Glomerular endothelial cell (primary cell): ENCODE measurements around the gene PCSK1. TPM values are rescaled to one million over a fixed set of nuclear protein-coding genes. Genes with fewer than 3 reads are reported as not detected.

Source experiments
- DNase-seq: peaks from one replicate; pipeline ENCODE4 v3.0.0-alpha.2; 2011; ENCODE audit warnings: low read depth, low spot score; ENCODE audit errors: extremely low read depth
- total RNA-seq: library from RNA; depleted of rRNA; stranded (reverse); fragments of >200 nt; gene quantifications from 2 replicates; pipeline ENCODE4 v1.2.3, GENCODE V29; 2015

Gene PCSK1
- total RNA-seq = 2.5 and 6.2 TPM in 2 replicates

GRCh38 chr5:96433066-96433447 lies at the start of gene PCSK1:
Gene PCSK1, minus strand, starts transcription at chr5:96433248. Its CDS starts 206 bp downstream, at chr5:96433042.
- DNase-seq = no peak

- DNase-seq = no peak
These were observed 48.8 kb upstream of the PCSK1 start for GRCh38 chr5:96481867-96482266.

- DNase-seq = no peak
These were observed 48.1 kb upstream of the PCSK1 start for GRCh38 chr5:96481009-96481786.

DNA sequence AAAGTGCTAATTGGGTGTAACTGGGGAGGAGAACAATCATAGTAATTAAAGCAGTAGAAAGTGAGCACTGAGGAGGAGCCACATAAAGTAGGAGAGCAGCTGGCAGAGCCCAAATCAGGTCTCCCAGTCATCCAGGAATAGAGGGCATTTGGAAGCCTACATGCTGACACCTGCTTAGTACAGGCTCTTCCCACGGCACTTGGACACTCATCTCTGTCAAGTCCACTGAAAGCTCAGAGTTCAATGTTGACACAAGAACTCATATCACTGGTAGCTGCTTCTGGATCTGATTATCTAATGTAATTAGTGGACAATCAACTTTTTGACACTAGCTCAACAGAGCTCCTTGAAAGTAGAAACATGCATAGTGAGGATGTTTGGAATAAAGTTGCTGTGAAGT lies 45.9 kb upstream of the PCSK1 start:
- no peak for DNase-seq

DNA sequence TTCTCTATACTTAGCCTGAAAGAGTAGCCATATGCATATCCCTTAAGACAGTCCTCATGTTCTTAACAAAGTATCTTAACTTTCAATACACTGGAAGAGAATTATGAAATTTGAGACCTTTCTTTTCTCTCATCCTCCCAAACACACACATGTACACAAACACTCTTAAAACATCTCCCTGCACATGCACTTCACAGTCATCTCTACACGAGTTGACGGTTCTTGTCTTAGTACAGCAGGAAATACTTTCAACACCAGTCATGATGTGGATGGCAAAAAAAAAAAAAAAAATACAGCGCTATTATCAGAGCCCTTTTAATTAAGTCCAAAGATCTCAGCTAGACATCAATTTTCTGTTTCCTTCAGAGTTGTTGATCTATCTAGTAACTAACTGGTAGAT lies 43.6 kb upstream of the PCSK1 start:
- no peak for DNase-seq

GRCh38 chr5:96474073-96474472 lies 41.0 kb upstream of the PCSK1 start:
- no peak for DNase-seq

- DNase-seq = no peak
These were observed 40.1 kb upstream of the PCSK1 start for GRCh38 chr5:96473155-96473554.

DNA sequence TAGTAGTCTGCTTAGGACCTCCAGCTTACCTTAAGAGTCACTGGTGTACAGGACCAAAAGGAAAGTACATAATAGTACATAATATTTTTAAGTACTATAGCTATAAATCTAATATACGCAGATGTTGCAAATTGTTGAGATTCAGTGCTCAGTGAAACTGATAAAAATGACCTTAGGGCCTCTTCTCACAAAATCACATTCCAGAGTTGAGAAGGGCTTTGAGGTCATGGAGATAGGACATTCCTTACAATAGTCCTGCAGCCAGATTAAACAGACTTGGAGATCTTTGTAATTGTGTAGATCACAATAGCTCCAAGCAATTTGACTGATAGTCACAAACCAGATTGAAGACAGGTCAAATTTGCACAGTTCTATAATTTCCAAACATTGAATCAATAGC lies 37.7 kb upstream of the PCSK1 start:
- DNase-seq = no peak

GRCh38 chr5:96468956-96469355 lies 35.9 kb upstream of the PCSK1 start:
- DNase-seq = no peak

GRCh38 chr5:96463091-96463490 lies 30.0 kb upstream of the PCSK1 start:
- no peak for DNase-seq

GRCh38 chr5:96459313-96460121 lies 26.5 kb upstream of the PCSK1 start:
- no peak for DNase-seq

DNA sequence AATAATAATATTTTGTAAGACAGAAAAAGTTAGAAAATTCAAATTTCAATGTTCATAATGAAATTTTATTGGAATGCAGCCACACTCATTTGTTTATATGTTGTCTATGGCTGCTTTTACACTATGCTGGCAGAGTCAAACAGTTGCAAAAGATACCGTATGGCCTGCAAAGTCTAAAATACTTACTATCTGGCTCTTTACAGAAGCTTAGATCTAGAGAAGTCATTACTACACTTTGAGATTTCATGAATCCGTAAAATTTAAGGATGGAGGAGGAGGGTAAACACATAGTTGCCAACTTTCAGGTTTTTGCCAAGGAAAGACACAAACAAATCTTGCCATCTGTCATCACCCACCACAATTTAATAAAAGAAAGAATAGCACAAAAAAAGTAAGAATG lies 25.1 kb upstream of the PCSK1 start:
- DNase-seq = no peak

DNA sequence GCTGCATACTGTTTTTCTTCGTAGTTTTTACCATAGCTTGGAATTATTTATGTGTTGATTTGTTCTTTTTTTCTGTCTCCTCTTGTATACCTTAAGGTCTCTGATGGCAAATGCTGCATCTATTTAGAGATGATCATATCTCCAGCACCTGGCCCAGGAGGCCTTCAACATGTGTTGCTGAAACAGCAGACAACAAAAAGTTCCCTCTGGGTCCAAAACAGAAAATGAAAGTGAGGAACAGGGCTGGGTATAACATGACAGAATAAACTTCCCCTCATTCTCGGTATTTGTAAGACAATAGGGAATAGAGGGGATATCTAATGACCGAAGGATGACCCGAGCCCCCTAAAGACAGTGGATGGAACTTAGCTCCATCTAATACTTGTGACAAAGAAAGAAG lies 22.7 kb upstream of the PCSK1 start:
- no peak for DNase-seq

DNA sequence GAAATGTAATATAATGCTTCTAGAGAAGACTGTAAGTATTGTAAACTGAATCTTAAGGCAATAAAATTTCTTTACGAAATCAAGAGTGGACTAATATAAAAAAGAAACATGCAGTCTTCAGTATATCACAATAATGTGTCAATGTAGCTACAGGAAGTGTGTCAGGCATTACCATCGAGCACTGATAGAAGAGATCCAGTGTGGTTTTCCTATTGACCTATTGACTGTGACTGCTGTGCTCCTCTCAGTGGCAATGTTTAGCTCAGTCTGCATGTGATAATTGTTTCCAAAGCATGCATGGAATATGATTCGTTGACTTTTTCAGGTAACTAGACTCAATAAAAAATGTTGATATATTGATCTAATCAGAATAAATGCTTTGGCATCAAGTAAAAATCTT lies 20.3 kb upstream of the PCSK1 start:
- DNase-seq = no peak

GRCh38 chr5:96447949-96448348 lies 14.9 kb upstream of the PCSK1 start:
- DNase-seq = no peak

- DNase-seq = no peak
These were observed 7.1 kb upstream of the PCSK1 start for GRCh38 chr5:96440185-96440538.

GRCh38 chr5:96439477-96440184 lies 6.6 kb upstream of the PCSK1 start:
- DNase-seq = no peak

- peak; percentile 54 for DNase-seq
These were observed 1.2 kb upstream of the PCSK1 start for GRCh38 chr5:96434201-96434645.

GRCh38 chr5:96432216-96433065 lies 607 bp downstream of the PCSK1 start:
- DNase-seq = no peak

- no peak for DNase-seq
These were observed 1.5 kb downstream of the PCSK1 start for GRCh38 chr5:96431376-96432187.
